Neuron (in vitro differentiated cells): ENCODE measurements around the gene WRNIP1.
A peak's percentile ranks its signal among the peaks of the same experiment; 100 is the strongest.

Experiments
- H2AFZ ChIP-seq: one replicate; pipeline ENCODE4 v1.6.1; 2013; ENCODE audit warnings: low read depth, mild to moderate bottlenecking, inconsistent platforms, low read length, moderate library complexity
- H3K27me3 ChIP-seq: one replicate; pipeline ENCODE4 v1.6.1; 2013; ENCODE audit warnings: low read length; ENCODE audit not compliant: insufficient read depth
- H3K36me3 ChIP-seq: one replicate; pipeline ENCODE4 v1.6.1; 2013; ENCODE audit warnings: low read length; ENCODE audit not compliant: insufficient read depth
- H3K4me1 ChIP-seq: one replicate; pipeline ENCODE4 v1.6.1; 2013; ENCODE audit warnings: low read length; ENCODE audit not compliant: insufficient read depth
- H3K4me3 ChIP-seq: 2 replicates; pipeline ENCODE4 v1.5.1; 2013; ENCODE audit warnings: mild to moderate bottlenecking, low read length, moderate library complexity
- H3K9me3 ChIP-seq: one replicate; pipeline ENCODE4 v1.6.1; 2013; ENCODE audit warnings: low read length

Gene WRNIP1

GRCh38 chr6:2765166-2765895, at the start of gene WRNIP1:
Gene WRNIP1 (plus strand): TSS chr6:2765393. CDS start chr6:2765623, 230 bp downstream.
- no peaks in the 10 kb centered on the region for H3K27me3 ChIP-seq
- H3K4me3 ChIP-seq = peak within 1 kb of the TSS; percentile 89
- H3K4me1 ChIP-seq = peaks cover 18% of the 10 kb centered on the region
- peaks cover 6% of the 10 kb centered on the region for H3K36me3 ChIP-seq
- H2AFZ ChIP-seq = peak within 1 kb of the TSS; percentile 96
- peaks cover 3% of the 10 kb centered on the region for H3K9me3 ChIP-seq

DNA sequence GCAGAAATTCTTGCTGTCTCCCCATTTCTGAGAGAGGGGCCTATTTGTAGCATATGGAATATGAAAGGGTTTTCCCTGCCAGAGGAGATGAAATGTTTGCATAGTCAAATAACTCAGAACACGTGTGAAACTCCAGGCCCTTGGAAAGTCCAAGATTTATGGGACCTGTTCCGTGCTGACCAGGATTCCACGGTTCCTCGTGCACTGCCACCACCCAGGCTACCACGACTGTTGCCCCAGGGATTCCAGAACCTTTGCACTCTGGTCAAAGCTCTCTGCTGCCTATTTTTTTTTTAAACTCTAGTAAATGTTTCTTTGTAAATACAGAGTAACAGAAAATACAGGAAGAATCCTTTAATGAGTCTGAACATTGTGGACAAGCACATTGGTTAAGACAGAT, 49.5 kb upstream of the WRNIP1 start:
- Histone ChIP-seq H3K36me3 (no peaks in the 10 kb centered on the region), H3K27me3 (no peaks in the 10 kb centered on the region), H3K4me1 (no peaks in the 10 kb centered on the region), H3K9me3 (peaks cover 2% of the 10 kb centered on the region), H3K4me3 (no peak overlapping the region), H2AFZ (no peak overlapping the region)

DNA sequence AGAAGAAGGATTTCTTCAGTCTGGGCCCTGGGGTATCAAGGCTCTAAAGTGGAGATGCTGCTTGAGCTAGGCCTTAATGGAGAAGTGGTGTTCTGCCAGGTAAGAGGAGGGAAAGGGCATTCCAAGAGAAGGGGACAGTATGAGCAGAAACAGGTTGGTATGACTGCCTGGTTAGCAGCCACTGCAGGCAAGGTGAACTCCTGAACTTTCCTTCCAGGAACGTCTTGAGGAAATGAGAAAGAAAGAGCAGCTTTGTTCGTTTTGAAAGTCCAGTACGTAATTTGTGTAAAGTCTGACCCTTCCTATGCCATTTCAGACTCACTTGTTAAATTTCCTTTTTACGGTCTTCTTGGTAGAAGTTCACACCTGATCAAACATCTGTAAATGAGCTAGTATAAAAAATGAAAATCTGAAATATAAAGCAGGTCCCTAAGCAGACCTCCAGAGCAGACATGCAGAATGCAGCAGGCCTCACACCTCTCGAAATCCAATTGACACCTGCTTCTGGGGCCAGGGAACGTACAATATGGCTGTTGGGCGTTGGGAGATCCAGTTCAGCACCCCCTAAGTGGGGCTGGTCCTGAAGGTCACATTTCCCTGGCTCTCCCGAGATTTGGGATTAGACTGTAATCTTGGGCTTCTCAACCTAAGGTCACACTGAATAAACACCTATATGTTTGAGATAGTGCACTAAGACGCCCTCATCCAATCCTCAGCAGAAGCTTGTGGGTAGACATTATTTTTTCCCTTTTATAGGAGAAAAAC, 48.1 kb upstream of the WRNIP1 start:
- Histone ChIP-seq H3K9me3 (no peaks in the 10 kb centered on the region), H2AFZ (no peak overlapping the region), H3K4me3 (no peak overlapping the region), H3K4me1 (no peaks in the 10 kb centered on the region), H3K27me3 (no peaks in the 10 kb centered on the region), H3K36me3 (no peaks in the 10 kb centered on the region)

DNA sequence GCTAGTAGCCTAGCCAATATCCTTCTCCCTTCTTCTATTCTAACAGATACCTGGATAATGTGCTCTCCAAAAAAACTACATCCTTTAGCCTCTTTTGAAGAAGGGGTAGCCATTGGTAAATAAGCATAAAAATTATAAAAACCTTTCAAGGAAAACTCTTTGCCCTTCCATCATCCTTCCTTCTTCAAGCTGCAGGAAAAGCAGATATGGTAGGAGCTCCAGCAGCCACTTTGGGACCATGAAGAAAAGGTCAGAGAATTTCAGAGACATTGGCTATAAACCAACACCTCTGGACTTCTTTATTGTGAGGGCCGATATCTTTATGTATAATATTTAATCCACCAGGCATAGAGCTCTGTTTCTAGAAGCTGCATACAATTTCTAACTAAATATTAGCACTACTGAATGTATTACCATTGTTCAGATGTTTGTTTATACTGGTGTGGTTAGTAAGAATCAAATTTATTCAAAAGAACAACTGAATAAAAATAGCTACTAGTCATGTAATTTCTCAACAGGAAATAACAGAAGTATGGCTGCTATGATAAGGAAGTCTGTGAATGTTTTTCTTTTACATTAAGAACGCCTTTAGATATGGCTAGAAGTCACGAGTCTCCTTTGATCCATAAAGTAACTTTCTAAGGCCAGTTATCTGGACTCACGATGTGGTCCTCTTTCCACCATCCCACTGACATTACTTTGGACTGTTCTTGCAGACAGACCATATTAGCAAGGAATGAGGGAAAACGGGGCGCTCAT, 46.7 kb upstream of the WRNIP1 start:
- Histone ChIP-seq H3K4me1 (no peaks in the 10 kb centered on the region), H2AFZ (no peak overlapping the region), H3K36me3 (no peaks in the 10 kb centered on the region), H3K4me3 (no peak overlapping the region), H3K9me3 (no peaks in the 10 kb centered on the region), H3K27me3 (no peaks in the 10 kb centered on the region)

GRCh38 chr6:2719093-2719455, 46.1 kb upstream of the WRNIP1 start:
- no peaks in the 10 kb centered on the region for H3K27me3 ChIP-seq
- no peak overlapping the region for H2AFZ ChIP-seq
- H3K9me3 ChIP-seq = no peaks in the 10 kb centered on the region
- H3K4me1 ChIP-seq = no peaks in the 10 kb centered on the region
- no peak overlapping the region for H3K4me3 ChIP-seq
- no peaks in the 10 kb centered on the region for H3K36me3 ChIP-seq

DNA sequence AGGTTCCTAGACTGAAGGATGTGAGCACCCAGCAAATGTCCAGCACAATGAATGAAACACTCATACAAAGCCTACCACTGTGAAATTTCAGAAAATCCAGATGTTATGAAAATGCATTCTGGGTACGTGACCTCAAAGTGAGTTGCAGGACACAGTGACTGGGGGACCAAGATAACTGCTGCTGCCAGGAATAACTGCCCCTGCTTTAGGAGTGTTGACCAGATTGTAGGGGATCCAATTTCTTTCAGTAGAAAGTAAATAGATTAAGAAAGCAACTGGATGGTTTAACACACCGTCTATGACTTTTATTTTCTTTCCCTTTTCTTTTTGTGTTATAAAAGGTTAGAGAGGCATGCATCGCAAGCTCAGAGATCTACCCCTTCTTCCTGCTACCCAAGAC, 44.0 kb upstream of the WRNIP1 start:
- H3K9me3 ChIP-seq = no peaks in the 10 kb centered on the region
- H3K4me1 ChIP-seq = no peaks in the 10 kb centered on the region
- no peaks in the 10 kb centered on the region for H3K27me3 ChIP-seq
- H3K36me3 ChIP-seq = no peaks in the 10 kb centered on the region
- H3K4me3 ChIP-seq = no peak overlapping the region
- no peak overlapping the region for H2AFZ ChIP-seq

GRCh38 chr6:2725364-2725988, 39.7 kb upstream of the WRNIP1 start:
- Histone ChIP-seq H2AFZ (no peak overlapping the region), H3K27me3 (no peaks in the 10 kb centered on the region), H3K4me3 (no peak overlapping the region), H3K36me3 (no peaks in the 10 kb centered on the region), H3K4me1 (peaks cover 5% of the 10 kb centered on the region), H3K9me3 (no peaks in the 10 kb centered on the region)

DNA sequence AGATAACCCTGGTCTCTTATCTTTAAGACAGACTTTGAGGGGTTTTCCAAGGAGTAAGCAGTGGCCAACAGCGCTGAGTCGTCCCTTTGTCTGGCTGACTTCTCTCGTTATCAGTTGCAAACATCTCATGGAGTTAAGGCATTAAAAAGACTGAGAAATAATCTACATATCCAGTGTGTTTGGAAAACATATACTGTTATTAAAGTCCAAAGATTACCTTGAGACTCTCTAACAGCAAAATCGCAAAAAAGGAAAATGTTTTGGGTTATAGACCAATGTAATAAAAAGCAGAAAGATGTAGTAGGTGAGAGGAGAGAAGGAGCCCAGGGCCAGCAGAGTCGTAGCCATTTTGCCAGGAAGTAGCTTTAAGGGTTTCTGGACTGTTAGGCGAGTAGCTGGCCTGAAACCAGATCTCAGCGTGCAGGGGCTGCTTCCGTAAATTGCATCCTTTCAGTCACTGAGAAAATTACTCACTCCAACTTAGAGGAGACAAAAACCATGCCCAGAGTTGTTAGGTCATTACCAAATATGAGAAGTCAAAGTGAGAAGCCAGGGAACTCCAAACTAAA, 39.1 kb upstream of the WRNIP1 start:
- H3K4me3 ChIP-seq = no peak overlapping the region
- H2AFZ ChIP-seq = no peak overlapping the region
- peaks cover 9% of the 10 kb centered on the region for H3K4me1 ChIP-seq
- no peaks in the 10 kb centered on the region for H3K9me3 ChIP-seq
- no peaks in the 10 kb centered on the region for H3K36me3 ChIP-seq
- no peaks in the 10 kb centered on the region for H3K27me3 ChIP-seq

- H2AFZ ChIP-seq = no peak overlapping the region
- no peaks in the 10 kb centered on the region for H3K9me3 ChIP-seq
- no peaks in the 10 kb centered on the region for H3K27me3 ChIP-seq
- peaks cover 23% of the 10 kb centered on the region for H3K4me1 ChIP-seq
- no peak overlapping the region for H3K4me3 ChIP-seq
- H3K36me3 ChIP-seq = no peaks in the 10 kb centered on the region
Measured at GRCh38 chr6:2729921-2730320, 35.3 kb upstream of the WRNIP1 start.

- no peak overlapping the region for H3K4me3 ChIP-seq
- no peaks in the 10 kb centered on the region for H3K27me3 ChIP-seq
- H2AFZ ChIP-seq = no peak overlapping the region
- peaks cover 23% of the 10 kb centered on the region for H3K4me1 ChIP-seq
- no peaks in the 10 kb centered on the region for H3K9me3 ChIP-seq
- H3K36me3 ChIP-seq = no peaks in the 10 kb centered on the region
Measured at GRCh38 chr6:2730353-2731107, 34.7 kb upstream of the WRNIP1 start.

DNA sequence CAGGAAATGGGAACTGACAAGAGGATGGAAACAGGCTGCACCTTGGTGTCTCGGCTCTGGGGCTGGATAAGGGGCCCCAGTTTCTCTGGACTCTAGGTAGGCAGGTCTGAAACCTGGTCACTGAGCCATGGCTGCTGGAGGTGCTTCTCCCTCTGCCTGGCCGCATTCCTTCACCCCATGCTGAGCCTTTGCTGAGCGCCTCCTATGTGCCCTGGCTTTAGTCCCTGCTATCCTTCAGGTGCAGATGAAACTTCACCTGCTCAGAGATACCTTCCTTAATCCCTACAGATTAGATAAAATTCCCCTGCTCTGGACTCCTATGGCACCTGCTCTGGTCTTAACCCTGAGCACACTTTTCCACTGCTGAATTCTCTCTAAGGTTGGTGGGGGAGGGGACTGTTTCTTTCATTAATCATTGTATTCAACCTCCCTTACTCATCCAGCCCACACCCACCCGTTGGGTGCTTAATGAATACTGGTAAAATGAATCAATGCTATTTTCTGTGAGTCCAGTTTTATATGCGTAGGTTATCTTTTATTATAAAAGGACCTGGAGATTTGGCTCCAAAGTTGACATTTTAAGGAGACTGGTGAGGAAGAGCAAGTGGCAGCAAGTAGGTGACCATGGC, 33.8 kb upstream of the WRNIP1 start:
- H3K27me3 ChIP-seq = no peaks in the 10 kb centered on the region
- H3K9me3 ChIP-seq = no peaks in the 10 kb centered on the region
- H2AFZ ChIP-seq = no peak overlapping the region
- peaks cover 23% of the 10 kb centered on the region for H3K4me1 ChIP-seq
- H3K4me3 ChIP-seq = no peak overlapping the region
- H3K36me3 ChIP-seq = no peaks in the 10 kb centered on the region
